IMR-90 (cell line): Measurements from ENCODE around the gene FAR2. TPM values are rescaled to one million over a fixed set of nuclear protein-coding genes. Genes with fewer than 3 reads are reported as not detected.
"Not testable (repeated sequence)": the region's sequence is repeated elsewhere in the genome, so short reads cannot be mapped to it uniquely, and the experiment has no call there.

ENCODE experiments used
- ATAC-seq: fragments of 200-7000 bp; cut with Tn5 transposase; 2 replicates; pipeline ENCODE4 v1.9.1; 2020; ENCODE audit warnings: low read depth, mild to moderate bottlenecking, moderate library complexity
- BruUV-seq: library from RNA; stranded (reverse); fragments of 400-500 nt; replicated peaks from 2 replicates; lab custom pipeline; 2021; lab: Mats Ljungman, UMichigan
- CTCF ChIA-PET: fragments of 300-600 bp; formaldehyde crosslinking; extraction: SDS; loops from one replicate; lab custom pipeline; 2021; ENCODE audit warnings: antibody characterized with exemption; lab: Yijun Ruan, JAX
- POLR2A ChIA-PET: fragments of 300-600 bp; sonication (Branson Sonifier 250); formaldehyde crosslinking; loops from one replicate; lab custom pipeline; 2022; ENCODE audit warnings: antibody characterized with exemption; ENCODE audit not compliant: unreplicated experiment; lab: Charles Lee
- DNase-seq: peaks from one replicate; pipeline ENCODE4 v3.0.0; 2013
- H2AFZ ChIP-seq: replicated peaks from 2 replicates; pipeline ENCODE3; 2013; ENCODE audit warnings: low read length, mild to moderate bottlenecking; ENCODE audit not compliant: poor library complexity
- H2AK5ac ChIP-seq: 2 replicates; pipeline ENCODE4 v1.6.1; 2013; ENCODE audit warnings: low read depth, low read length, inconsistent platforms
- H2AK9ac ChIP-seq: replicated peaks from 2 replicates; pipeline ENCODE3; 2013; ENCODE audit warnings: mild to moderate bottlenecking, low read depth, low read length, moderate library complexity; ENCODE audit not compliant: poor library complexity
- H2BK120ac ChIP-seq: 2 replicates; pipeline ENCODE4 v1.6.1; 2013; ENCODE audit warnings: low read depth, low read length, inconsistent platforms
- H2BK15ac ChIP-seq: 3 replicates; pipeline ENCODE4 v1.6.1; 2013; ENCODE audit warnings: low read depth, low read length, inconsistent platforms
- H2BK20ac ChIP-seq: 2 replicates; pipeline ENCODE4 v1.6.1; 2013; ENCODE audit warnings: low read depth, mild to moderate bottlenecking, inconsistent platforms, low read length, moderate library complexity
- H2BK5ac ChIP-seq: 2 replicates; pipeline ENCODE4 v1.6.1; 2013; ENCODE audit warnings: mild to moderate bottlenecking, low read depth, low read length, inconsistent platforms; ENCODE audit not compliant: poor library complexity, severe bottlenecking
- H3K14ac ChIP-seq: replicated peaks from 2 replicates; pipeline ENCODE4 v1.6.1; 2013; ENCODE audit warnings: low read depth, low read length, inconsistent platforms
- H3K18ac ChIP-seq: 2 replicates; pipeline ENCODE4 v1.6.1; 2013; ENCODE audit warnings: low read depth, low read length, control low read depth
- H3K23ac ChIP-seq: 2 replicates; pipeline ENCODE4 v1.6.1; 2013; ENCODE audit warnings: low read depth, low read length, inconsistent platforms
- H3K27ac ChIP-seq: 2 replicates; pipeline ENCODE4 v1.5.1; 2013; ENCODE audit warnings: mild to moderate bottlenecking, control low read depth, low read length; ENCODE audit not compliant: insufficient read depth
- H3K27me3 ChIP-seq: 2 replicates; pipeline ENCODE4 v1.6.1; 2013; ENCODE audit warnings: low read length; ENCODE audit not compliant: control insufficient read depth, insufficient read depth
- H3K36me3 ChIP-seq: 2 replicates; pipeline ENCODE4 v1.6.1; 2013; ENCODE audit warnings: low read length, mixed read lengths; ENCODE audit not compliant: control insufficient read depth, insufficient read depth
- H3K4ac ChIP-seq: 2 replicates; pipeline ENCODE4 v1.6.1; 2013; ENCODE audit warnings: low read depth, low read length, inconsistent platforms
- H3K4me1 ChIP-seq: 2 replicates; pipeline ENCODE4 v1.6.1; 2013; ENCODE audit warnings: low read length, mixed read lengths; ENCODE audit not compliant: control insufficient read depth, insufficient read depth
- H3K4me2 ChIP-seq: 2 replicates; pipeline ENCODE4 v1.6.1; 2013; ENCODE audit warnings: low read depth, mild to moderate bottlenecking, control low read depth, low read length, moderate library complexity
- H3K4me3 ChIP-seq: 2 replicates; pipeline ENCODE4 v1.5.1; 2013; ENCODE audit warnings: low read depth, mild to moderate bottlenecking, control low read depth, low read length, moderate library complexity; ENCODE audit not compliant: insufficient read depth
- H3K56ac ChIP-seq: 2 replicates; pipeline ENCODE4 v1.6.1; 2013; ENCODE audit warnings: low read length, inconsistent platforms; ENCODE audit not compliant: insufficient read depth; ENCODE audit errors: extremely low read depth
- H3K79me1 ChIP-seq, 2 experiments: 2 replicates each; pipeline ENCODE4 v1.6.1; 2013; ENCODE audit warnings: low read length in 2 of 2, inconsistent platforms in 1 of 2, low read depth in 1 of 2
- H3K9ac ChIP-seq: 2 replicates; pipeline ENCODE4 v1.6.1; 2013; ENCODE audit warnings: low read depth, low read length, control low read depth
- H3K9me1 ChIP-seq: 2 replicates; pipeline ENCODE4 v1.6.1; 2013; ENCODE audit warnings: low read length, inconsistent platforms; ENCODE audit not compliant: insufficient read depth
- H3K9me3 ChIP-seq: 2 replicates; pipeline ENCODE4 v1.6.1; 2013; ENCODE audit warnings: low read length; ENCODE audit not compliant: control insufficient read depth, insufficient read depth
- H4K20me1 ChIP-seq: 2 replicates; pipeline ENCODE4 v1.6.1; 2013; ENCODE audit warnings: low read length, inconsistent platforms; ENCODE audit not compliant: insufficient read depth
- H4K5ac ChIP-seq: 2 replicates; pipeline ENCODE4 v1.6.1; 2013; ENCODE audit warnings: mild to moderate bottlenecking, low read depth, low read length, control low read depth
- H4K8ac ChIP-seq, 2 experiments: 2 replicates each; pipeline ENCODE4 v1.6.1; 2013; ENCODE audit warnings: low read depth in 2 of 2, low read length in 2 of 2, control low read depth in 1 of 2, inconsistent platforms in 1 of 2
- H4K91ac ChIP-seq: 2 replicates; pipeline ENCODE4 v1.6.1; 2013; ENCODE audit warnings: low read depth, low read length, inconsistent platforms; ENCODE audit not compliant: insufficient read depth
- USF2 ChIP-seq: fragments of 150-350 bp; IDR thresholded peaks from 2 replicates; pipeline ENCODE4 v1.6.1; 2017; ENCODE audit warnings: mild to moderate bottlenecking, antibody characterized with exemption, low read length, low read depth
- WGBS, 2 experiments: methylation state at CpG; one replicate each; pipeline versions ENCODE4 v1.1.5 to v1.1.7; 2013; ENCODE audit warnings: missing lambda C conversion rate in 2 of 2; ENCODE audit not compliant: insufficient read length in 1 of 2; ENCODE audit errors: extremely low coverage in 2 of 2; 5-methylcytosine and 5-hydroxymethylcytosine counted together
- dilution Hi-C: fragments of 300-500 bp; cut with HindIII; formaldehyde crosslinking; loops from one replicate; pipeline ENCODE4 v1.14.3; 2018; ENCODE audit warnings: low sequenced_read_pairs; ENCODE audit not compliant: unreplicated experiment
- in situ Hi-C: fragments of 300-500 bp; cut with MboI; formaldehyde crosslinking; loops from 3 replicates; pipeline ENCODE4 v1.14.3; 2019; ENCODE audit warnings: low sequenced_read_pairs, inconsistent platforms, mixed read lengths
- intact Hi-C: fragments of 100-400 bp; cut with micrococcal nuclease; formaldehyde crosslinking; loops from 2 replicates; pipeline ENCODE4 v1.10.0; 2022
- polyA plus RNA-seq, 3 experiments: library from polyadenylated mRNA; depleted of rRNA; stranded (reverse); fragments of >200 nt; gene quantifications; 2 replicates each; pipeline ENCODE4 v1.2.3, GENCODE V29; 2012; ENCODE audit warnings: low replicate concordance in 1 of 3
- total RNA-seq: library from RNA; depleted of rRNA; stranded (reverse); fragments of >200 nt; gene quantifications from 2 replicates; pipeline ENCODE4 v1.2.3, GENCODE V29; 2012

FAR2 gene
- total and polyA plus RNA-seq, 2 of the 4 experiments (the other 2 are of a cell fraction): 1.1 to 2.0 TPM

DNA sequence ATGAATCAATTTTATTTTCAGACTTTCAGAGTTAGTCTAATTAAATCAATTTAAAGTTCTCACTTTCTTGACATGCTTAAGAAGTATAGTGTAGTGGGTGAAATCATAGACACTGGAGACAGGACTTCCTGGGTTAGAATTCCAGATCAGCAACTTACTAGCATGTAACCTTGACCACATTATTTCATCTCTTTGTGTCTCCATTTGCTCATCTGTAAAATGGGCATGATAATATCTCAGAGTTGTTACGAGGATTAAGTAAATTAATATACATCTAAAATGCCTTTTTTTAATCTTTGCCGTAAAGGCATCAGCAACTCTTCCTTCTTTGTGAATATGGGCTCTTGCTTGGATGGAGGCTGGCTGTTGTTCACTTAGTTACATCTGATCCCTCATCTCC, 233.2 kb downstream of the FAR2 start:
- Histone ChIP-seq H2BK20ac (no peak overlapping the region), H4K8ac (no peak overlapping the region), H3K4me3 (no peak overlapping the region), H2BK15ac (no peak overlapping the region), H3K4me2 (no peak overlapping the region), H3K14ac (no peak overlapping the region), H3K4ac (no peak overlapping the region), H3K27me3 (no peaks in the 10 kb centered on the region), H3K36me3 (no peaks in the 10 kb centered on the region), H2AFZ (no peak overlapping the region), H3K23ac (no peak overlapping the region), H2BK120ac (no peak overlapping the region), H4K5ac (no peak overlapping the region), H4K91ac (no peak overlapping the region), H3K56ac (no peak overlapping the region), H2BK5ac (no peak overlapping the region), H3K18ac (no peak overlapping the region), H2AK9ac (peak overlapping the region; percentile 72), H3K9me3 (no peaks in the 10 kb centered on the region), H2AK5ac (no peak overlapping the region), H4K20me1 (no peaks in the 10 kb centered on the region), H3K27ac (no peak overlapping the region), H3K9ac (no peak overlapping the region), H3K4me1 (no peaks in the 10 kb centered on the region), H3K9me1 (no peaks in the 10 kb centered on the region), H3K79me1 (peaks cover 7 to 18% of the 10 kb centered on the region in 2 experiments; a peak in 3 of 4 replicates)
- intact Hi-C loops: loop anchor here (5.0 kb wide), 1 partner anchor 115 kb away; the partner anchor contains the start of gene OVCH1
- ChIA-PET CTCF (no interaction called here), POLR2A (no interaction called here)
- no peak for TF ChIP-seq USF2
- BruUV-seq: no TSS peak
- in situ Hi-C loops: no loop called here
- no CpG with 5 or more reads among the region's 2 CpGs for WGBS, 2 experiments
- no peak for DNase-seq
- dilution Hi-C loops: no loop called here
- ATAC-seq: no peak

DNA sequence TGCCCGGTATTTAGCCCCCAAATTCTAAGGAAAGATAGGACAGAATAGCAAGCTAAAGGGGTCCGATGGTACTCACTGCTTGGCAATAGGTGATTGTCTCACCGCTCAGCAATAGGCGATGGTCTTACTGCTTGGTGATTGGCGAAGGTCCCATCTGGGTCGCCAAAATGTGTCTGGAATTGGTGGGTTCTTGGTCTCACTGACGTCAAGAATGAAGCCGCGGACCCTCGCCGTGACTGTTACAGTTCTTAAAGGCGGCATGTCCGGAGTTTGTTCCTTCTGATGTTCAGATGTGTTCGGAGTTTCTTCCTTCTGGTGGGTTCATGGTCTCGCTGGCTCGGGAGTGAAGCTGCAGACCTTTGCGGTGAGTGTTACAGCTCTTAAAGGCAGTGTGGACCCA, 236.1 kb downstream of the FAR2 start:
- H2BK20ac ChIP-seq: not testable (repeated sequence)

More for the DNA sequence above, 236.1 kb downstream of the FAR2 start:
- H2BK15ac ChIP-seq, H4K8ac ChIP-seq, H3K4me2 ChIP-seq, H2BK5ac ChIP-seq, H3K56ac ChIP-seq, H3K4ac ChIP-seq, H3K23ac ChIP-seq, H3K4me1 ChIP-seq, ATAC-seq, H3K9me3 ChIP-seq, H4K5ac ChIP-seq, H3K27me3 ChIP-seq, BruUV-seq, H3K36me3 ChIP-seq, H2AK9ac ChIP-seq, H3K14ac ChIP-seq, intact Hi-C loops, H2AFZ ChIP-seq, in situ Hi-C loops, H3K9me1 ChIP-seq, H2BK120ac ChIP-seq, DNase-seq, H3K79me1 ChIP-seq, H3K4me3 ChIP-seq, H2AK5ac ChIP-seq, dilution Hi-C loops, CTCF ChIA-PET, H3K9ac ChIP-seq, H4K91ac ChIP-seq, H3K27ac ChIP-seq, H3K18ac ChIP-seq, H4K20me1 ChIP-seq: not testable (repeated sequence)
- 73% methylated on average over 3 of the region's 17 CpGs; no CpG with 5 or more reads in 1 of the 2 experiments for WGBS, 2 experiments
- POLR2A ChIA-PET: interaction anchor here (0.6 kb wide), 1 partner anchor 90 kb away, joined by 4 read pairs; no protein-coding TSS in a partner anchor
